GM21528 (cell line): ENCODE results near the gene EYA3.

Source experiments
- ATAC-seq: cut with Tn5 transposase; IDR thresholded peaks from one replicate; pipeline ENCODE4 v1.9.1; 2021; ENCODE audit warnings: mild to moderate bottlenecking, moderate library complexity; ENCODE audit not compliant: unreplicated experiment, low FRiP score

Gene EYA3

DNA sequence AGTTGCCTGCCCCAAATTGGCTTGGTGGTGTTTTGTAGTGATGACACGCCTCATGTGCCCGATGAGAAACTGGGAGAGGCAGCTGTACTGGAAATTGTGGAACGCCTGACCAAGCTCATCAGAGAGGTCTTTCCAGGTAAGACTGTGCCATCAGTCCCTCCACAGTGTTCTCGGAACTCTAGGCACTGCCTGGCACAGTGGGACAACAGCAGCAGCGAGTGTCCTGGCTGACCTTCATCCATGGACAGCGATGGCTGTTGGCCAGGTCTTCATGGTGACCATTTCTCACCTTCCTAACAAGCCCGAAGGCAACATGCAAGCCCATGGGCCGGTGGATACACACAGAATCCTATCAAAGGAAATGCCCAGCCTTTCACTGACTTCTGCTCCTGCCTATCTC lies 139.4 kb downstream of the EYA3 start:
- no peak for ATAC-seq

DNA sequence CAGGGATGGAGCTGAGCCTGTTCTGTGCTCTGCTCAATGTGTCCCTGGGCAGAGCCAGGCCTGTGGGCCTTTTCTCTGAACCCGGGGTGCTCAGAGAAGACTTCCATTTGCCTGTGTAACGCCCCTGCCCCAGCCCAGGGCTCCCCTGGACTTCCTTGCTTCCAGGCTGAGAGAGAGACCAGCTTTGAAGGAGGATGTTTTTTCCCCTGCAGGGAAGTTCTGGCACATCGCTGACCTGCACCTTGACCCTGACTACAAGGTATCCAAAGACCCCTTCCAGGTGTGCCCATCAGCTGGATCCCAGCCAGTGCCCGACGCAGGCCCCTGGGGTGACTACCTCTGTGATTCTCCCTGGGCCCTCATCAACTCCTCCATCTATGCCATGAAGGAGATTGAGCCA lies 143.4 kb downstream of the EYA3 start:
- ATAC-seq = no peak

DNA sequence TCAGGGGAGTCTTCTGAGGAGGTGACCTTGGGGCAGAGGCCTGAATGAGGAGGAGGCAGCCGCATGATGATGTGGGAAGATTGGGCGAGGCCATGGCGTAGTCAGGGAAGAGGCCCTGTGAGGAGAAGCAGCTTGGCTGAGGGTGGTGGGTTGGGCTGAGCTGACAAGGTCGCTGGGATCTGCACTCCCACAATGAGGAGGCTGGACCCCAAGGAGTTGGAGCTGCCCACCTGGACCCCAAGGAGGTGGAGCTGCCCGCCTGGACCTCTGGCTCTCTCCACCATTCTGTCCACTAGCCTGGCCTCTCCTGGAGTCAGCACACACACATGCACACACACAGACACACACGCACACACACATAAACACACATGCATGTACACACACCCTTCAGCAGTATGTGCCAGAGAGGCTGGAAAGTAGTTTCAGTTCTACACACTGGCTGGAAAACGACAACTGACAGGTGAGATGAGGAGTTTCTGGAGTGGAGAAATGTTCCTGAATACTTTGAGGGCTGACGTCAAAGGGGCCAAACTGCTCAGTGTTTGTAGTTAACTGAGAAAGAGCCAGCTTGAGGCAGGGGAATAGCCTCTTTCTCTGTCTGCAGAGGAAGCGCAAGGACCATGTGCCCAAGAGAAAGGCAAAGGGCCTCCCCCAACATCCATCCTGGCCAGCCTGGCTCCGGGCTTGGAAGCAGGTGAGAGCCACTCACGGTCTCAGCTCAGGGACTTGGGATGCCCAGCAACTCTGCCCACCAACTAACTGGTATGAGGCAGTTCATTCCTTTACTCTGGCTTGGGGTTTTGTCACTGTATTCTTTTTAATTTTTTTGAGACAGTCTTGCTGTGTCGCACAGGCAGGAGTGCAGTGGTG lies 146.5 kb downstream of the EYA3 start:
- no peak for ATAC-seq

DNA sequence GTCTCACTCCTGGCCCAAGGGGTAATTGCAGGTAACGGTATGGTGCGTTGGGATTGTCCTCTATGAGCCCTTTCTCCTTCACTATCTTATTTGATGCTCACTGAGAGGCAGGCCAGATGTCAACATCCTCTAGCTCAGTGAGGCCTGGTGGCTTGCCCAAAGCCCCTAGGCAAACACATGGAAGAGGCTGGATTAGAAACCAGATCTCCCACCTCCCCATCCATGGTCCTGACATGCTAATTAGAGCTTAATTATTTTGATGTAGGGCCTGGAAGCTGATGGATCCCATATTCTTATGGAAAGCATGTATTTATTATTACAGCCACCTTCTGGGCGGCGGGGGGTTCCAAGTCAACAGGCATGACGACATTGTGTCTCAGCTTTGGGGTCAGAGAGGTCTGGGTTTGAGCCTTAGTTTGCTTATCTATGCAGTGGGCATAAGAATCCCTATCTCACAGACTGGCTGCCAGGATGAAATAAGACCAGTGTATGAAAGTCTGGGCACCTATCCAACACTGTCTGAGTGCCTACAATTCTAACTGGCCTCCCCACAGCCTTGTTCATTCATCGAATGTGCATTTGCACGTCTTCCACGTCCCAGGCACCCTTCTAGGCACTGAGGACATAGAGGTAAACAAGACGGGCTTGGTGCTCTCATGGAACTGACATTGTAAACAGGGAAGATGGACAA lies 147.4 kb downstream of the EYA3 start:
- ATAC-seq = no peak

DNA sequence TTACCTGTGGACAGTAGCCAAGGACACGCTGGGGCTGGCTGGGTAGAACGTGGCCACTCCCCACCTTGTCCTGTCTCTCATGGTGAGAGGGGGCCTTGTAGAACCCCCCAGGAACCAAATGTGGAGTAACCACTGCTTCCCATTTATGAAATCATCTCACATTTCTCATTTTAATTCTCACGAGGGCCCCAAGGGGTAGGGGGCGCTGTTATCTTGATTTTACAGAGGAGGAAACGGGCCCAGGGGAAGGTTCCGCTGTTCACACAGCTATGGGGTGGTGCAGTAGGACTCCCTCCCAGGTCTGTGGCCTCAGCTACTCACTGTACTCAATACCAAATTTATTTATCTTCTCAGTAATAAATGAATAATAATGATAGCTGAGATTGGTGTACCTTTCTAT lies 148.1 kb downstream of the EYA3 start:
- no peak for ATAC-seq

DNA sequence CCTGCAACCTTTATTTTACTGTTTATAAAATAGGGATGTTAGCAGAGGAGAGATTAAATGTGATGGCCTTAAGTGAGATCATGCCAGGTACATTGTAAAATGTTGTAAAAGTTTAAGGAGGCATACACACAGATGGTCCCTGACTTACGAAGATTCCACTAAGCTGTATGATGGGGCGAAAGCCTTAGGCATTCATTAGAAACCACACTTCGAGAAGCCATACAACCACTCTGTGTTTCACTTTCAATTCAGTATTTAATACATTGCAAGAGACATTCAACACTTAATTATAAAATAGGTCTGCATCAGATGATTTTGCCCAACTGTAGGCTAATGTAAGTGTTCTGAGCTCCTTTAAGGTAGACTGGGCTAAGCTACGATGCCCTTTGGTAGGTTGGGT lies 149.9 kb downstream of the EYA3 start:
- ATAC-seq = no peak

DNA sequence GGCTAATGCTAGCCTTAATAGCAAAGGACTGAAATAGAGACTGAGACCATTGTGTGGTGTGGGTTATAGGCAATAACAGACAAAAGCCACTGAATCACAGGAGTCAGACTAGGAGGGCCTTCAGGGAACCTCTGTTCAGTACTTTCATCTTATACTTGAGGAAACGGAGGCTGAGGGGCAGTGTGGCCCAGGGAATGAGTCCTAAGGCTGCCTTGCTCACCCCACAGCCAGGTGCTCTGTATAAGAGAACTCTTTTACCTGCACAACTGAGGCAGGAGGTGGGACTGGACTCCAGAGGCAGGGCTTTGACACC lies 150.9 kb downstream of the EYA3 start:
- no peak for ATAC-seq

DNA sequence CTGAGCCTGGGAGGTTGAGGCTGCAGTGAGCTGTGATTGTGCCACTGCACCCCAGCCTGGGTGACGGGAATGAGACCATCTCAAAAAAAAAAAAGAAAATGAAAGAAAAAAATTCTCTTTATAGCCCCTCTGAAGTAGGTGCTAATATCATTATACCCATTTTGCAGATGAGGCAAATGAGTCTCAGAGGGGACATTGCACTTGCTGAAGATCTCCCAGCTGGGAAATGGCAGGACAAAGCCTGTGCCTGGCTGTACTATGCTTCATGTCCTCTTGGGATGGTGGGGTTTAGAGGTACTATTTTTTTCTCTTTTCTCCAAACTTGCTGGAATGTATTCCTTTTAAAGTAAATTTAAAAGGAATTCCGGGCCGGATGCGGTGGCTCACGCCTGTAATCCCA lies 152.0 kb downstream of the EYA3 start:
- ATAC-seq = no peak

DNA sequence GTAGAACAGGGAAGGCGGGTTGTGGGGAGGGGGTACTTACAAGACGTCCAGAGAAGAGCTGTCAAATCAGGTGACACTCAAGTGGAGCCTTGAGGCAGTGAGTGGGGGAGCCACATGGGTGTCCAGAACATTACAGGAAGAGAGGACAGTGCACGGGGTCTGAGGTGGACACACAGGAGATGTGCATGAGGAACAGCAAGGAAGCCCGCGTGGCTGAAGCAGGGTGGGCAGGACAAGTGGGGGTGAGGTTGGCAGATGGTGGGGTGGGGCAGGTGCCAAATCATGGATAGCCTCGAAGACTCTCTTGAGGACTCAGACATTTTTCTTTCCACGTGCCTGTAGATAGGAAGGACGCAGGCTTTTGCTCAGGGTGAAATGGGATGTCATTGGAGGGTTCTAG lies 152.7 kb downstream of the EYA3 start:
- ATAC-seq = no peak

DNA sequence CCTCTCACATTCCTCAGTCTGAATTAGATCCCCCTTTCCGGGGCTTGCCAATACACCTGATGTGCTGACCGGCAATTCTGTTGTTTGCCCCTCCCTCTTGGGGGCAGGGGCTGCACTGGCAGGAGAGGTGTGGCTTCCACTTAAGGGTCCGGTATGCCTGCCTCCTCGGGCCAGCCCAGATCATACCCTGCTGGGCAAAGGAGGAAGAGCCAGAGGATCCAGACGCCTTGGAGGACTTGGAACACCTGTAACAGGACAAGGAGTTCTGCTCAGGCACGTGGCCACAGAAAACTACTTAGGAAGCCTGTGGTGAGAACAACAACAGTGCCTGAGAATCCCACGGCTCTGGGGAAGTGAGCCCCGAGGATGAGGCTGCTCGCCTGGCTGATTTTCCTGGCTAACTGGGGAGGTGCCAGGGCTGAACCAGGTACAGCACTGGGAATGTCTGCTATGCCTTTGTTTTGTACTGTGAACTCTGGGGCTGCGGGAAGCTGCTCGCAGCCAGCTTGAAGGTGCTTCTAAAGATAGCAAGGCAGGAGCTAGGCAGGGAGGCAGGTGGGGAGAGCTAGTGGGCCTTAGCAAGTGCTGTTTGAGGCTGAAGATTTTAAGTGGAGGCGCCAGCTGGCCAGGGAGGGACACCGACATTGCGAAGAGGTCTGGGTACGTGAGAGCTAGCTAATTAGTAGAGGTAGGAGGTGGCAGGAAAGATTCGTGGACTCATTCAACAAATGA lies 153.4 kb downstream of the EYA3 start, which contains the start of gene SMPDL3B:
SMPDL3B (plus strand) TSS at position 183 of the 732 bp plus-strand sequence; CDS start at position 367, 184 bp downstream.
- ATAC-seq = no peak

DNA sequence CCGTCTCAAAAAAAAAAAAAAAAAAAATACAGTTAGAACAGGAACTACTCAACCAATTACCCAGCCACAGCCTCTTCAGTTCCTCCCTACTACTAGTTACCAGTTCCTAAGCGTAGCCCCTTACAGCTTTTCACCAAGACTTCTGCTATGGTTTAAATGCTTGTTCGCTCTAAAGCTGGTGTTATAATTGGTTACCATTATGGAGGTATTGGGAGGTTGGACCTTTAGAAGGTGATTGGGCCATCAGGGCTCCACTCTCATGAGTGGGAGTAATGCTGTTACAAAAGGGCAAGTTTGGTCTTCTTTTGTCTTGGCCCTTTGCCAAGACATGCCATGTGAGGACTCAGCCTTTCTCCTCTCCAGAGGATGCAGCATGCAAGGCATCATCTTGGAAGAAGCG lies 156.7 kb downstream of the EYA3 start:
- no peak for ATAC-seq

DNA sequence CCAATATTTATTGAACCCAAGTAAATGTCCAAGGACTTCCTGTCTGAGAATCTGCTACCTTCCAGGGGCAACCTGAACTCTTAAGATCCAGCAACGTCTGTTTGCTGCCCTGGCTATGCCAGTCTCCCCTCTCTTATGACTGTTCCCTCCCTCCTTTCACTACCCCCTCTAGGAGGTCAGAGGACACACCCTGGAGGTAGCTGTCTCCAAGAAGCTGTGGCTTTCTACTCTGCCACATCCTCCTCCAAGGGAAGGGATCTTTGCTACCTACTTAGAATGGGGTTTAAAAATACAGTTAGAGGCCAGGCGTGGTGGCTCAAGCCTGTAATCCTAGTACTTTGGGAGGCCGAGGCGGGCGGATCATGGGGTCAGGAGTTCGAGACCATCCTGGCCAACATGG lies 157.2 kb downstream of the EYA3 start:
- ATAC-seq = no peak

DNA sequence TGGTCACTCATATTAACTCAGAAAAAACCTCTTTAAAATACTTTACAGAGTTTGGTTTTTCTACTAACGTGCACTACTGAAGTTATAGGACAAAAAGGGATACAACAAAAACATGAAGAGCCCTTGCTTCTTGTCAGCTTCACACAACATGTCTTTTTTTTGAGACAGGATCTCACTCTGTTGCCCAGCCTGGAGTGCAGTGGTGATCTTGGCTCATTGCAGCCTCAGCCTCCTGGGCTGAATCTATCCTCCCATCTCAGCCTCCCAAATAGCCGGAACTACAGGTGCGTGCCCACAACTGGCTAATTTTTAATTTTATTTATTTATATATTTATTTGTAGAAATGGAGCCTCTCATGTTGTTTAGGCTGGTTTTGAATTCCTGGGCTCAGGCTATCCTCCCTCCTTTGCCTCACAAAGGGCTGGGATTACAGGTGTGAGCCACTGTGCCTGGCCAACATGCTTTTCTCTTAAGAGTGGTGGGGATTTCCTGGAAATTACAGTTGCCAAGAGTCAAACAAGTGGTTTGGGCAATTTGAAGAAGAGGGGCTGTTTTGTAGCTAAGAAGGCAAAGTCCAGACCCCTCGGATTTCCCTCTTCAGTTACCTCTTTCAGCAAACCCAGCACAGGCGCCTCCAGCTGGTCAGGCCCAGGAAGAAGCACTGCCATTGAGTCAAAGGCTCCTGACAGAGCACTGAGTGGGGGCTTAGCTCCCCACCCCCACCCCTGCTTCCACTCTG lies 160.0 kb downstream of the EYA3 start:
- ATAC-seq = no peak

DNA sequence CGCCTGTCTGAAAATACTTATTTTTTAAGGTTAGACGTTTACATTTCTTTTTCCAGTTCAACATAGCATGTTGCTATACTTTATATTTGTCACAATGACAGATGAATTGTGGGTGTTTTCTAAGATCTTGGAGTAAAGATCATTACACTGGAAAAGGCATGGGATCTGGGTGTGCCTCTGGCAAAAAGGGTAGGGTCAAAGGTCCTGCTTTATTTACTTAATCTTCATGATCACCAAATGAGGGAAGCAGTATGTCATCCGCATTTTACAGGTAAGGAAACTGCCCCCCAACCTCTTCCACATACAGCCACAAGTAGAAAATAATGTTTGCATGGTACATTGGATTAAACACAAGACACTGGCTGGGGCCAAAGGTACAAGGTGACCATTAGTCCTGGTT lies 166.1 kb downstream of the EYA3 start:
- ATAC-seq = no peak
